NCI-H1436 (cell line): ENCODE results near the gene SOX13.
A peak's percentile ranks its signal among the peaks of the same experiment; 100 is the strongest.
"Not testable (repeated sequence)": the region's sequence is repeated elsewhere in the genome, so short reads cannot be mapped to it uniquely, and the experiment has no call there.

ENCODE experiments used
- DNase-seq: peaks from one replicate; lab custom pipeline; 2025; lab: John Stamatoyannopoulos, UW

SOX13 gene

GRCh38 chr1:204072931-204073836 lies at the start of gene SOX13:
Gene SOX13 (plus strand): TSS chr1:204073115. CDS start chr1:204112916, 39,801 bp downstream.
- peak; percentile 81 for DNase-seq

- no peak for DNase-seq
Measured at GRCh38 chr1:204025917-204026707, 46.8 kb upstream of the SOX13 start.

- no peak for DNase-seq
Measured at GRCh38 chr1:204027446-204027845, 45.5 kb upstream of the SOX13 start.

- DNase-seq = no peak
Measured at GRCh38 chr1:204029016-204029415, 43.9 kb upstream of the SOX13 start.

- DNase-seq = no peak
Measured at GRCh38 chr1:204031098-204031710, 41.7 kb upstream of the SOX13 start.

- DNase-seq = no peak
Measured at GRCh38 chr1:204032642-204033235, 40.2 kb upstream of the SOX13 start.

GRCh38 chr1:204033306-204033705 lies 39.6 kb upstream of the SOX13 start:
- no peak for DNase-seq

- DNase-seq = peak; percentile 26
Measured at GRCh38 chr1:204036882-204037655, 35.8 kb upstream of the SOX13 start.

- peak; percentile 71 for DNase-seq
Measured at GRCh38 chr1:204041232-204041767, 31.6 kb upstream of the SOX13 start.

GRCh38 chr1:204041803-204042505 lies 31.0 kb upstream of the SOX13 start:
- no peak for DNase-seq

GRCh38 chr1:204042516-204042915 lies 30.4 kb upstream of the SOX13 start:
- DNase-seq = no peak

- DNase-seq = no peak
Measured at GRCh38 chr1:204043680-204044079, 29.2 kb upstream of the SOX13 start.

- DNase-seq = no peak
Measured at GRCh38 chr1:204044448-204044847, 28.5 kb upstream of the SOX13 start.

- no peak for DNase-seq
Measured at GRCh38 chr1:204045430-204045829, 27.5 kb upstream of the SOX13 start.

- no peak for DNase-seq
Measured at GRCh38 chr1:204046346-204046745, 26.6 kb upstream of the SOX13 start.

- DNase-seq = not testable (repeated sequence)
Measured at GRCh38 chr1:204048796-204049195, 24.1 kb upstream of the SOX13 start.

GRCh38 chr1:204051258-204051657 lies 21.7 kb upstream of the SOX13 start:
- no peak for DNase-seq

- no peak for DNase-seq
Measured at GRCh38 chr1:204051718-204052117, 21.2 kb upstream of the SOX13 start.

GRCh38 chr1:204053893-204054292 lies 19.0 kb upstream of the SOX13 start:
- no peak for DNase-seq

- no peak for DNase-seq
Measured at GRCh38 chr1:204059970-204060369, 12.9 kb upstream of the SOX13 start.
